NCI-H748 (cell line): ENCODE results near the gene CD209.

Experiments
- DNase-seq: peaks from one replicate; lab custom pipeline; 2025; ENCODE audit not compliant: unreplicated experiment; lab: John Stamatoyannopoulos, UW

Gene CD209

GRCh38 chr19:7739211-7739755, 8.1 kb downstream of the CD209 start:
- DNase-seq, result no peak

GRCh38 chr19:7738023-7738422, 9.3 kb downstream of the CD209 start:
- DNase-seq, result no peak

GRCh38 chr19:7737215-7737614, 10.1 kb downstream of the CD209 start:
- no peak for DNase-seq

GRCh38 chr19:7736148-7736547, 11.2 kb downstream of the CD209 start:
- no peak for DNase-seq

- DNase-seq, result no peak
Observed at GRCh38 chr19:7734220-7735203, 12.8 kb downstream of the CD209 start.

GRCh38 chr19:7733376-7733775, 14.0 kb downstream of the CD209 start:
- no peak for DNase-seq

- no peak for DNase-seq
Observed at GRCh38 chr19:7732045-7732444, 15.3 kb downstream of the CD209 start, which contains the start of gene CLEC4G. Gene CLEC4G, minus strand, starts transcription at chr19:7732110. Its CDS starts 8 bp downstream, at chr19:7732102.

- DNase-seq, result no peak
Observed at GRCh38 chr19:7731615-7732014, 15.7 kb downstream of the CD209 start.

GRCh38 chr19:7731218-7731595, 16.1 kb downstream of the CD209 start:
- DNase-seq, result no peak

- DNase-seq, result no peak
Observed at GRCh38 chr19:7730286-7731217, 16.8 kb downstream of the CD209 start.

- DNase-seq, result peak; percentile 30
Observed at GRCh38 chr19:7729831-7730285, 17.5 kb downstream of the CD209 start.

- DNase-seq, result peak; percentile 36
Observed at GRCh38 chr19:7729211-7729610, 18.1 kb downstream of the CD209 start.

GRCh38 chr19:7725791-7726190, 21.5 kb downstream of the CD209 start:
- DNase-seq, result no peak

- peak; percentile 44 for DNase-seq
Observed at GRCh38 chr19:7722231-7722651, 25.1 kb downstream of the CD209 start.

GRCh38 chr19:7720351-7720750, 27.0 kb downstream of the CD209 start:
- DNase-seq, result no peak

- DNase-seq, result no peak
Observed at GRCh38 chr19:7718668-7719067, 28.7 kb downstream of the CD209 start.

- DNase-seq, result no peak
Observed at GRCh38 chr19:7716762-7717161, 30.6 kb downstream of the CD209 start.

GRCh38 chr19:7715671-7716070, 31.7 kb downstream of the CD209 start:
- no peak for DNase-seq

GRCh38 chr19:7710616-7711015, 36.7 kb downstream of the CD209 start:
- no peak for DNase-seq

GRCh38 chr19:7709932-7710460, 37.3 kb downstream of the CD209 start:
- DNase-seq, result no peak

- no peak for DNase-seq
Observed at GRCh38 chr19:7706955-7707456, 40.3 kb downstream of the CD209 start.
